Stimulated activated CD4-positive, alpha-beta T cell treated with anti-CD3 and anti-CD28 coated beads, Interleukin-1b, Interleukin-23, amount 100 ng/mL, for 4 hours (primary cell): ENCODE results near the gene PHF12.

Experiments used
- DNase-seq, 2 donors: peaks; one replicate each; pipeline ENCODE4 v3.0.0-alpha.2; 2020; ENCODE audit warnings: low read depth in 2 of 2

PHF12 gene

DNA sequence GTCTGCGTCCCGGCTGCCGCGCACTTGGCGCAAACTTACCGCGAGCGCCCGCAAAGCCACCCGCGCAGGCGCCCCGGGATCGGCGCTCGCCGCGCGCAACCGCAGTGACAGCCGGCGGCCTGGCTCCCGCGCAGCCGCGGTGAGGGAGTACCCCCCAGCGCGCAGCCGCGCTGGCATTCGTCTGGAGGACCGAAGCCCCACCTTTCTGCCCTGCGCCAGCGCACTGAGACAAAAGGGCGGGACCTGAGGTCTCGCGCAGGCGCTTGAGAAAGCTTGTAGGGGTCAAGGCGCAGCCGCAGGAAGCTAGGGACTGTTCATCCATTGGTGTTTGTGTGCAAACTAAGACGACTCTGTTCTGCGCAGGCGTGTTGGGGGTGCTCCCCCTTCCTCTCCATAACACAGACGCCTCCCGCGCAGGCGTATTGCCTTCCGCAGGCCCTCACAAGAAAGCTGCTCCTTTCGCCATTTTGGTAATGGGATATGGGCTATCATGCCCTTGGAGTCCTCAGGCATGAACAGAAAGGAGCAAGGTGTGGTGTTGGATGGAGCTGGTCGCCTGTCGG lies at the start of gene PHF12:
PHF12 (minus strand) TSS at position 91 of the 563 bp plus-strand sequence. CDS start 558 bp downstream, outside the sequence.
- DNase-seq: peak; percentile 97 to 98

DNA sequence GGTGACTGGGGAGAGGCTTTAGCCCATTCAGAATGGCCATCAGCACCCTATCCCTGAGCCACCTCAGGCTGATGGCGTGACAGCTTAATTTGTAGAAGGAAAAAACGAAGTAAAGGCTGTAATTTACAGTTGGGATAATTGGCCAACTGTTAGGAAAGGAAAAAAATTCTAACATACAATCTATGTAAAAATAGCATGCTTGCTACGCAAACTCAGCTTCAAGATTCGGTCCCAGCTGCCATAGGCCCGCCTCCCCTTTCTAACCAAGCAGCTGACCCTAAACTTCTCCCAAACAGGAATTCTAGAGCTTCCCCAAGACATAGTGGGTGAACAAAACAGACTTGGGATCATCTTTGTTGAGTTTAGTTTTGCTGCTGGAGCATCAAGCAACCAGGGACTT lies 49.7 kb upstream of the PHF12 start:
- no peak for DNase-seq

- no peak for DNase-seq
Measured at GRCh38 chr17:28999206-28999605, 47.9 kb upstream of the PHF12 start.

DNA sequence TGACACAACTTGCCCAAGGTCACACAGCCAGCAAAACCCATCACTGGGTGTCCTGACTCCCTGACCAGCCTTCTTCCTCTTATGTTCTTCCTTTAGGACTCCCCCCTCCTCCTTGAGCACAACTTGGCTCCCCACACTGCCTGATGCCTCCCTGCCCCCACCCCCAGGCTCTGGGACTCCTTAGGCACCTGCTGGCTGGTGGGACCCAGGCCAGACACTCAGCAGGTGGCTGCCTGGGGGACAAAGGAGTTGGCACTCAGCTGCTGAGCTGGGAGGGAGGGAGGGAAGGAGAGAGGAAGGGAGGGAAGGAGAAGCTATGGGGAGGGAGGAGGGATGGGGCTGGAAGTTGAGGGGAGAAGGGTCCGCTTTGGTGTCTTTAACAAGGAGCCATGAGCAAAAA lies 46.5 kb upstream of the PHF12 start:
- no peak for DNase-seq

DNA sequence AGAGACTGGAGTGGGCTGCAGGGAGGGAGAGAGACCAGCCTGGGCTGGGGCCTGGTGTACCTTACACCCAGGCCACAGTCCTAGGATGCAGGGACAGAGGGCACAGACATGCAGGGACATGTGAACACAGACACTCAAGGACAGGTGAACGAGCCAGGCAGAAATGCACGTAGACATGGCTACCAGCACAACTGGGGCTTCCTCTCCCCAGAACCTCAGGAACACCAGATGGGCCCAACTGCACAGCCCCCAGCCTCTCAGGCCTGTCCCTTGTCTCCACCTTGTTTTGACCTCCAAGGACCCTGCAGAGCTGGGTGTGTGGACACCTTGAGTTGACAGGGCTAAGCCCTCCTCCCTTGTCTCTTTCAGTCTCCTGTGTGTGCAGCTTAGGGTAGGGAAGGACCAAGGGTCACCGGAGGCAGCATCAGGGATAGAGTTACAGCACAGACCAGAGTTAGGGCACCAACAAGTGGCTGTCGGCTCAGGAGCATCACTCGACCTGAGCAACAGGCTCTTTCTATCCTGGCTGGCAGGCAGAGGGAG lies 45.3 kb upstream of the PHF12 start:
- DNase-seq: no peak

DNA sequence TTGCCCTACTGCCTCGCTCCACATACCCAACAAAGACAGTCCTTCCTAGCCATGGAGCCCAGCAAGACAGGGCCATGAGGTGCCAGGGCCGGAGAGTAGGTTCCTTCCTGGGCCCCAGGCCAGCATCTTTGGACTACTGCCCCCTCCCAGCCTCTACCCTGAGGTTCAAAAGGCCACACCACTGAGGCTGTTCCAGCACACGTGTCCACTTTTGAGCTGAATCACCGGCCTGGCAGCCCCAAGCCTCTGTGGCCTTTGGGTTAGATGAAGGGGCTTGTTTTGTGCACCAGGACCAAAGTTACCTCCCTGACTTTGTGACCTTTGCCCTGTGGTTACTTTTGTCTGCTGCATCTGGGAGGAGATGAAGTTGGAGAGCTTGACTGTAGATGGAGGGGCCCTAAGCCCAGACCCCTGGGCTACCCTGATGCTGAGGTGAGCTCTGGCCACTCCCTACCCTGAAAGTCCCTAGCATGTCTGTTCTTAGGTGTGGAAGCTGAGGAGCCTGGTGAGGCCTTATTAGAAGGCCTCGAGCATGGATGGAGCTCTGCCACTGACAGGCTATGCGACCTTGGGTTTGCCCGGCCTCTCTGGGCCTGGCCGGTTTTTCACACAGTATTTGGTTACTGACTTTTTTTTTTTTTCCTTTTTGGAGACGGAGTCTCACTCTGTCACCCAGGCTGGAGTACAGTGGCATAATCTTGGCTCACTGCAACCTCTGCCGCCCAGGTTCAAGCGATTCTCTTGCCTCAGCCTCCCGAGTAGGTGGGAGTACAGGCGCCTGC lies 42.5 kb upstream of the PHF12 start:
- DNase-seq: no peak

GRCh38 chr17:28992625-28993600 lies 41.6 kb upstream of the PHF12 start:
- no peak for DNase-seq

DNA sequence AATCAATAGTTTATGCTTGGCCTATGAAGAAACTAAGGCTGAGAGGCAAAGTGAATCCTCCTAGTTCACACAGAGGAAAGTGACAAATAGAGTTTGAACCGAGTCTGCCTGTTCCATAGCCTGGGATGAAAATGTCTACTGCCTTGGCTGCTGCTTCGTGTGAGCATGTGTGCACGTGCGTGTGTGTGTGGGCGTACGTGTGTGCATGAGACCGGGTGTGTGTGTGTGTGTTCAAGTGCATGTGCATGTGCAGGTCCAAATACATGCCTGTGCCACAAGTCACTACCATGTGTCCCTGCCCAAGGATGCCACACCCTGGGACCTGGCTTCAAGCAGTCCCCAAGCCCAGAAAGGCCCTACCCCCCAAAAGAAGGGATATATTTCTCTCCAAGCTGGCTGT lies 40.9 kb upstream of the PHF12 start:
- no peak for DNase-seq

- DNase-seq: no peak
Measured at GRCh38 chr17:28991779-28992178, 40.5 kb upstream of the PHF12 start.

GRCh38 chr17:28989028-28989427 lies 37.7 kb upstream of the PHF12 start:
- DNase-seq: no peak

GRCh38 chr17:28988475-28988874 lies 37.2 kb upstream of the PHF12 start:
- no peak for DNase-seq

GRCh38 chr17:28986714-28987655 lies 35.7 kb upstream of the PHF12 start:
- no peak for DNase-seq

DNA sequence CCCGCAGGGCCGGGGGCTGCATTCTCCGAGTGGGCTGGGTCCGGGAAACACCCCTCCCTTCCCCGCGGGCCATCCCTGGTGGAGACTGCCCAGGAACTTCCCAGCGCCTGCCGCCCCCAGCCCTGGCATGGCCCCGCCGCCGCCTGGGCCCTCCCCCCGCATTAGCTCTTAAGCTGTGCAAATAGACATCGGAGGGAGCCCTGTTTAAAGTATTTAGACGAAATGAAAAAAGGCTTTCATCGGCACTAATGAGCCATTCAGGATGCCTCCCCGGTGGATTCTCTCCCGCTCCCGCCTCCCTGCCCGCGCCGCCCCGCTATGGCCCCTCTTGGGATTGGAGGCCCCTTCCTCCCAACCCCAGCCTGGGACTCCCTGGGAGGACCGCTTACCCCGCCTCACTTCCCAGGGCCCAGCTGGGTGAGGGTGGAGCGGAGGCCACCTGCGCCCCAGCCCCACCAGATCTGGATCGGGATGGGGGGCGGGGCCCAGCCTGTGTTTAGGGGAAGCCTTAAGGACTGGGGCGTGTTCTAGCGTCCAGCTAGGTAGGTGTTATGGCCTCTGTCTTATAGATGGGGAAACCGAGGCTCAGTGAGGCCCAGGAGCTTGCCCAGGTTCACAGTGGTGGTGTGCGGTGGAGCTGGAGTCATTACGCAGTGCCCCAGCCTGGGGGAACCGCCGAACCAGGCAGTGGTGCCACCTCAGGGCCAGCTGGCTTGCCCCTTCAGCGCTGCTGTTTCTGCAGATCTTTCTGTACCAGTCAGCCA lies 34.8 kb upstream of the PHF12 start:
- DNase-seq: no peak

- DNase-seq: no peak
Measured at GRCh38 chr17:28983286-28984230, 32.2 kb upstream of the PHF12 start.

DNA sequence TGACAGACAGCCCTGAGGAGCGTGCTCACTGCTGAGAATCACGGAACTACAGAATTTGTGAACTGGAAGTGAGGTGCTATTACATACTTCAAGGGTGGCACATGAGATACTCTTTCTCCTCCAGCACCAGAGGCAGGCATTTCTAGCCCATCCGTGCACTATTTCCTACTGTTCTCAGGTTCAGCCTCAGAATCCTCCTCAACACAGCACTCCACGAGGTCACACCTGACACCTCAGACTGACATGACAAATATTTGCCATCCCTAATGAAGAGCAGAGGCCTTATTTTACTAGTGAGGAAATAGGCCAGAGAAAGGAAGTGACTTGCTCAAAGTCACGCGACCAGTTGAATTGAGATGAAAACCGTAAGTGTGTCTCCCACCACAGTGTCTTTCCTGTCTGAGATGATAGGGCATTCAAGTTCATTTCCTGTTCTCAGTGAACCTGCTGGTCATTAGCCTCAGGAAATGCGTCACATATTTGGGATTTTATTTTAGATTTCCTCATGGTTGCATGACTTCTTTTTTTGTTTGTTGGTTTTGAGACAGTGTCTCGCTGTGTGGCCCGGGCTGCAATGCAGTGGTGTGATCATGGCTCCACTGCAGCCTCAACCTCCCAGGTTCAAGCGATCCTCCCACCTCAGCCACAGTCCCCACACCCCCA lies 30.9 kb upstream of the PHF12 start:
- DNase-seq: peak; percentile 5 to 27

GRCh38 chr17:28978356-28978964 lies 27.1 kb upstream of the PHF12 start:
- no peak for DNase-seq

DNA sequence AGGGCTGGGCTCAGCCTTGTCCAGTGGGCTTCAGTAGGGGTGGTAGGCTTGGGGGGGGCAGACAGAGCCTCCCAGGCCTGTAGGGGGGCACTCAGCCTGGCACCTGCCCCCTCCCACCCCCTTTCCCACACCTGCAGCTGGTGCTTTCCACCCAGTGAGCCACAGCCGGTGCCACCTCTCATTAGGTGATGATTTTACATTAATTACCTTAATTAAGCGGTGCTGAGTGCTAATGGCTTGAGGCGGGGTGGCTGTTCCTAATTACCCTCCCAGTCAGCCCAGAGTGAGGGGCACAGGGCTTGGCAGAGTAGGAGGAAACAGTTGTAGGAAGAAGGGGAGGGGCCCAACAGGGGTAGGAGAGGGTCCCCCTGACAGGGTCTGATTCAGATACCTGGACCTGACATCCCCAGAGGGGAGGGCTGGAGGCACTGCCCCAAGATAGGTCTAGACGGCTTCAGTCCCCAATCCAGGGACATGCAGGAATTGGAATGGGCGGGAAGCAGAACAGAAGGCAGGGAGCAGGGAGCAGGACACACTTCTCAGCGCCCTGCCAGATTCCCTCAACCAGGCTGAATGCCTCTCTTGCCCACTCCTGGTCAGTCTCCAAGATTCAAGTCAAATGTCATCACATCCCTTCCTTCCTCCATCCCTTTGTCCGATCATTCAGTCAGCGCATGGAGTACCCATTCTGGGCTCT lies 26.5 kb upstream of the PHF12 start:
- no peak for DNase-seq
